PC-3 (cell line): Measurements from ENCODE around the gene BEST2.

ENCODE experiments used
- EZH2 ChIP-seq: fragments of 300-600 bp; sonication (generic); IDR thresholded peaks from one replicate; pipeline ENCODE4 v1.6.1; 2017; ENCODE audit warnings: antibody characterized with exemption, mild to moderate bottlenecking, low read length; ENCODE audit not compliant: unreplicated experiment
- EZH2phosphoT487 ChIP-seq: fragments of 300-600 bp; sonication (generic); IDR thresholded peaks from 2 replicates; pipeline ENCODE4 v1.6.1; 2018; ENCODE audit warnings: mild to moderate bottlenecking, antibody characterized with exemption, low read length, borderline replicate concordance
- TF ChIP-seq, protein P1 (sequence below): fragments of 300-600 bp; sonication (generic); conservative IDR thresholded peaks from 2 replicates; pipeline ENCODE4 v1.5.1; 2017; ENCODE audit warnings: antibody characterized with exemption, low read depth, mild to moderate bottlenecking, low read length

DNA sequence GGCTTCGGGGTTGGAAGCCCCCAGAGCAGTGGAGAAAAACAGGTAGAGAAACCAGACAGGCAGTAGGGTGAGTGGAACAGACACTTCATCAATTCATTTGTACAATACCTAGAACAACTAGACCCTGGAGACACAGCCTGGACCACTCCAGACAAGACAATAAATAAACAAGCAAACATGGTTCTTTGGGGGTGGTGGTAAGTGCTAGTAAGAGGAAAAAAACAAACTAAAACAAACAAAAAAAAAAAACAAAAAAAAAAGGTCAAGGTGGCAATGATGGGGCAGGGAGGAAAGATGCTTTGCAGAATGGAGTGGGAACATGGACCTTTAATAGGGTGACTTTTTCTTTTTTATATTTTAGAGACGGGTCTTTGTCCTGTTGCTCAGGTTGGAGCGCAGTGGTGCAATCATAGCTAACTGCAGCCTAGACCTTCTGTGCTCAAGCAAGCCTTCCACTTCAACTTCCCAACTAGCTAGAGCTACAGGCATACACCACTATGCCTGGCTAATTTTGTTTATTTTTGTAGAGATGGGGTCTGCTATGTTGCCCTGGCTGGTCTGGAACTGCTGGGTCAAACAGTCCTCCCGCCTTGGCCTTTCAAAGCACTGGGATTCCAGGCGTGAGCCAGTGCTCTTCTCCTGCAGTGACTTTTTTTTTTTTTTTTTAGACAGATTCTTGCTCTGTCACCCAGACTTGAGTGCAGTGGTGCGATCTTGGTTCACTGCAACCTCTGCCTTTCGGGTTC, 42.8 kb downstream of the BEST2 start:
- TF ChIP-seq, protein P1, sequence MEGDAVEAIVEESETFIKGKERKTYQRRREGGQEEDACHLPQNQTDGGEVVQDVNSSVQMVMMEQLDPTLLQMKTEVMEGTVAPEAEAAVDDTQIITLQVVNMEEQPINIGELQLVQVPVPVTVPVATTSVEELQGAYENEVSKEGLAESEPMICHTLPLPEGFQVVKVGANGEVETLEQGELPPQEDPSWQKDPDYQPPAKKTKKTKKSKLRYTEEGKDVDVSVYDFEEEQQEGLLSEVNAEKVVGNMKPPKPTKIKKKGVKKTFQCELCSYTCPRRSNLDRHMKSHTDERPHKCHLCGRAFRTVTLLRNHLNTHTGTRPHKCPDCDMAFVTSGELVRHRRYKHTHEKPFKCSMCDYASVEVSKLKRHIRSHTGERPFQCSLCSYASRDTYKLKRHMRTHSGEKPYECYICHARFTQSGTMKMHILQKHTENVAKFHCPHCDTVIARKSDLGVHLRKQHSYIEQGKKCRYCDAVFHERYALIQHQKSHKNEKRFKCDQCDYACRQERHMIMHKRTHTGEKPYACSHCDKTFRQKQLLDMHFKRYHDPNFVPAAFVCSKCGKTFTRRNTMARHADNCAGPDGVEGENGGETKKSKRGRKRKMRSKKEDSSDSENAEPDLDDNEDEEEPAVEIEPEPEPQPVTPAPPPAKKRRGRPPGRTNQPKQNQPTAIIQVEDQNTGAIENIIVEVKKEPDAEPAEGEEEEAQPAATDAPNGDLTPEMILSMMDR: no peak
- TF ChIP-seq EZH2phosphoT487: peak; percentile 41; the same call in 1 of the 2 replicates
- no peak for TF ChIP-seq EZH2
